HG02870 (cell line): Measurements from ENCODE around the gene PAPPA2.

Source experiments
- ATAC-seq: cut with Tn5 transposase; IDR thresholded peaks from one replicate; pipeline ENCODE4 v1.9.1; 2021; ENCODE audit warnings: mild to moderate bottlenecking, moderate library complexity; ENCODE audit not compliant: unreplicated experiment

Gene PAPPA2

GRCh38 chr1:176794897-176795508 lies 332.0 kb downstream of the PAPPA2 start:
- ATAC-seq: no peak

GRCh38 chr1:176795929-176796328 lies 333.0 kb downstream of the PAPPA2 start:
- no peak for ATAC-seq

GRCh38 chr1:176796583-176796982 lies 333.6 kb downstream of the PAPPA2 start:
- no peak for ATAC-seq

GRCh38 chr1:176799327-176799726 lies 336.4 kb downstream of the PAPPA2 start:
- ATAC-seq: no peak

- ATAC-seq: no peak
Measured at GRCh38 chr1:176800978-176801513, 338.1 kb downstream of the PAPPA2 start.

- ATAC-seq: no peak
Measured at GRCh38 chr1:176801514-176802020, 338.6 kb downstream of the PAPPA2 start.

GRCh38 chr1:176802316-176802715 lies 339.3 kb downstream of the PAPPA2 start:
- no peak for ATAC-seq

- no peak for ATAC-seq
Measured at GRCh38 chr1:176803042-176803441, 340.1 kb downstream of the PAPPA2 start.

- no peak for ATAC-seq
Measured at GRCh38 chr1:176803596-176803995, 340.6 kb downstream of the PAPPA2 start.

GRCh38 chr1:176809292-176809691 lies 346.3 kb downstream of the PAPPA2 start:
- ATAC-seq: no peak

- no peak for ATAC-seq
Measured at GRCh38 chr1:176811511-176812288, 348.7 kb downstream of the PAPPA2 start.

- no peak for ATAC-seq
Measured at GRCh38 chr1:176815621-176816020, 352.6 kb downstream of the PAPPA2 start.

- ATAC-seq: no peak
Measured at GRCh38 chr1:176816232-176816631, 353.3 kb downstream of the PAPPA2 start.

GRCh38 chr1:176820391-176821031 lies 357.5 kb downstream of the PAPPA2 start:
- no peak for ATAC-seq

- no peak for ATAC-seq
Measured at GRCh38 chr1:176826265-176826664, 363.3 kb downstream of the PAPPA2 start.

GRCh38 chr1:176829261-176829660 lies 366.3 kb downstream of the PAPPA2 start:
- no peak for ATAC-seq

GRCh38 chr1:176831150-176831549 lies 368.2 kb downstream of the PAPPA2 start:
- no peak for ATAC-seq

GRCh38 chr1:176837708-176838107 lies 374.7 kb downstream of the PAPPA2 start:
- ATAC-seq: no peak

GRCh38 chr1:176838276-176838995 lies 375.5 kb downstream of the PAPPA2 start:
- ATAC-seq: no peak

- no peak for ATAC-seq
Measured at GRCh38 chr1:176839216-176839615, 376.2 kb downstream of the PAPPA2 start.

- no peak for ATAC-seq
Measured at GRCh38 chr1:176841238-176841637, 378.3 kb downstream of the PAPPA2 start.
